ENCODE measurements around the gene RBKS.

The RBKS gene

GRCh38 chr2:27792759-27793158 is 97.4 kb downstream of the RBKS start:
- H3K36me3 ChIP-seq (replicated peaks; ENCODE audit: low read depth, low read length), result no peaks in the 10 kb centered on the region
- H3K27ac ChIP-seq (ENCODE audit: low read length), result no peak overlapping the region
- TF ChIP-seq EZH2phosphoT487 (IDR thresholded peaks at IDR 0.05; ENCODE audit: low read depth) (no peak), CTCF (IDR thresholded peaks at IDR 0.05; ENCODE audit: low read depth, low read length) (no peak)
- H3K9me3 ChIP-seq (ENCODE audit: insufficient read depth, low read length), result no peaks in the 10 kb centered on the region
- no peak overlapping the region for H3K9ac ChIP-seq (ENCODE audit: low read length)
- no peaks in the 10 kb centered on the region for H3K79me2 ChIP-seq (ENCODE audit: low read length)
- no peaks in the 10 kb centered on the region for H3K27me3 ChIP-seq (ENCODE audit: low read depth, low read length)
- no peak overlapping the region for H2AFZ ChIP-seq (ENCODE audit: low read depth, low read length)
- no peak overlapping the region for H3K4me2 ChIP-seq (ENCODE audit: low read length)
- no peaks in the 10 kb centered on the region for H3K4me1 ChIP-seq (ENCODE audit: low read length)
- H4K20me1 ChIP-seq (ENCODE audit: insufficient read depth, low read length), result no peaks in the 10 kb centered on the region
- H3K4me3 ChIP-seq (ENCODE audit: low read length), result no peak overlapping the region

GRCh38 chr2:27790796-27791195 is 99.4 kb downstream of the RBKS start:
- Histone ChIP-seq H3K27me3 (ENCODE audit: low read depth, low read length) (no peaks in the 10 kb centered on the region), H3K9ac (ENCODE audit: low read length) (no peak overlapping the region), H3K4me2 (ENCODE audit: low read length) (no peak overlapping the region), H3K4me3 (ENCODE audit: low read length) (no peak overlapping the region), H4K20me1 (ENCODE audit: insufficient read depth, low read length) (no peaks in the 10 kb centered on the region), H3K79me2 (ENCODE audit: low read length) (no peaks in the 10 kb centered on the region), H2AFZ (ENCODE audit: low read depth, low read length) (no peak overlapping the region), H3K4me1 (ENCODE audit: low read length) (no peaks in the 10 kb centered on the region), H3K27ac (ENCODE audit: low read length) (no peak overlapping the region), H3K36me3 (replicated peaks; ENCODE audit: low read depth, low read length) (no peaks in the 10 kb centered on the region), H3K9me3 (ENCODE audit: insufficient read depth, low read length) (no peaks in the 10 kb centered on the region)
- TF ChIP-seq CTCF (IDR thresholded peaks at IDR 0.05; ENCODE audit: low read depth, low read length) (no peak), EZH2phosphoT487 (IDR thresholded peaks at IDR 0.05; ENCODE audit: low read depth) (no peak)

- no peaks in the 10 kb centered on the region; the same call in 1 of the 2 replicates for H4K20me1 ChIP-seq (ENCODE audit: insufficient read depth, low read length)
- no peaks in the 10 kb centered on the region for H3K4me1 ChIP-seq (ENCODE audit: low read length)
- peaks cover 5% of the 10 kb centered on the region; the same call in 1 of the 2 replicates for H3K79me2 ChIP-seq (ENCODE audit: low read length)
- H3K9ac ChIP-seq (ENCODE audit: low read length), result no peak overlapping the region
- no peak overlapping the region for H3K4me3 ChIP-seq (ENCODE audit: low read length)
- no peaks in the 10 kb centered on the region for H3K36me3 ChIP-seq (replicated peaks; ENCODE audit: low read depth, low read length)
- TF ChIP-seq EZH2phosphoT487 (IDR thresholded peaks at IDR 0.05; ENCODE audit: low read depth) (no peak), CTCF (IDR thresholded peaks at IDR 0.05; ENCODE audit: low read depth, low read length) (no peak)
- H3K27ac ChIP-seq (ENCODE audit: low read length), result no peak overlapping the region
- H3K27me3 ChIP-seq (ENCODE audit: low read depth, low read length), result no peaks in the 10 kb centered on the region
- no peak overlapping the region for H3K4me2 ChIP-seq (ENCODE audit: low read length)
- no peaks in the 10 kb centered on the region for H3K9me3 ChIP-seq (ENCODE audit: insufficient read depth, low read length)
- H2AFZ ChIP-seq (ENCODE audit: low read depth, low read length), result no peak overlapping the region
Measured at GRCh38 chr2:27782701-27783100, 107.5 kb downstream of the RBKS start.

- no peaks in the 10 kb centered on the region for H3K36me3 ChIP-seq (replicated peaks; ENCODE audit: low read depth, low read length)
- no peak overlapping the region for H3K4me2 ChIP-seq (ENCODE audit: low read length)
- no peak for TF ChIP-seq EZH2phosphoT487 (IDR thresholded peaks at IDR 0.05; ENCODE audit: low read depth)
- no peak for TF ChIP-seq CTCF (IDR thresholded peaks at IDR 0.05; ENCODE audit: low read depth, low read length)
- H2AFZ ChIP-seq (ENCODE audit: low read depth, low read length), result no peak overlapping the region
- H4K20me1 ChIP-seq (ENCODE audit: insufficient read depth, low read length), result no peaks in the 10 kb centered on the region; the same call in 1 of the 2 replicates
- H3K27ac ChIP-seq (ENCODE audit: low read length), result no peak overlapping the region
- peaks cover 13% of the 10 kb centered on the region; the same call in 1 of the 2 replicates for H3K79me2 ChIP-seq (ENCODE audit: low read length)
- no peaks in the 10 kb centered on the region for H3K27me3 ChIP-seq (ENCODE audit: low read depth, low read length)
- no peaks in the 10 kb centered on the region for H3K9me3 ChIP-seq (ENCODE audit: insufficient read depth, low read length)
- no peaks in the 10 kb centered on the region for H3K4me1 ChIP-seq (ENCODE audit: low read length)
- H3K9ac ChIP-seq (ENCODE audit: low read length), result no peak overlapping the region
- no peak overlapping the region for H3K4me3 ChIP-seq (ENCODE audit: low read length)
Measured at GRCh38 chr2:27781496-27781895, 108.7 kb downstream of the RBKS start.
